Activated CD4-positive, CD25-positive, alpha-beta regulatory T cell treated with anti-CD3 and anti-CD28 coated beads, Interleukin-2, amount 50 U/mL, for 24 hours (primary cell): ENCODE data around the gene KIAA1755.
A peak's percentile ranks its signal among the peaks of the same experiment; 100 is the strongest.

Source experiments
- ATAC-seq, 2 donors: fragments of 150-1000 bp; cut with Tn5 transposase; one replicate each; pipeline ENCODE4 v1.10.0; 2021; ENCODE audit warnings: mild to moderate bottlenecking in 1 of 2, moderate library complexity in 1 of 2

The KIAA1755 gene

DNA sequence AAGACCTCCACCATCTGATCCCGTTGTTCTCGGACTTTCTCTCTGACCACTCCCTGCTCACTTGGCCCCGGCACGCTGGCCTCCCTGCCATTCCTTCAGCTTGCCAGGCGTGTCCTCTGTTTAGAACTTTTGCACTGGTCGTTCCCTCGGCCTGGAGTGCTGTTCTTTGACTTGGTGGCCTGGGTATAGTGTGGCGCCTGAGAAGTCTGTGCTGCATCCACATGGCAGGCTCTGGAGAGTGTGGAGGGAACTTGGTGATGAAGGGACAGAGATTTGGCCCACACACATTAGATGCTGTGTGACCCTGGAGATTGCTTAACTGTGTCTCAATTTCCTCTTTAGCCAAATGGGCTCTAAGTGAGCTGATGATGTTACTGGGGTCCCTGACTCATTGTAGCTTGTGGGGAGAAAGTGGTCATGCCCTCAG lies 82.5 kb downstream of the KIAA1755 start:
- no peak for ATAC-seq

GRCh38 chr20:38177201-38177600 lies 83.3 kb downstream of the KIAA1755 start:
- ATAC-seq: no peak

DNA sequence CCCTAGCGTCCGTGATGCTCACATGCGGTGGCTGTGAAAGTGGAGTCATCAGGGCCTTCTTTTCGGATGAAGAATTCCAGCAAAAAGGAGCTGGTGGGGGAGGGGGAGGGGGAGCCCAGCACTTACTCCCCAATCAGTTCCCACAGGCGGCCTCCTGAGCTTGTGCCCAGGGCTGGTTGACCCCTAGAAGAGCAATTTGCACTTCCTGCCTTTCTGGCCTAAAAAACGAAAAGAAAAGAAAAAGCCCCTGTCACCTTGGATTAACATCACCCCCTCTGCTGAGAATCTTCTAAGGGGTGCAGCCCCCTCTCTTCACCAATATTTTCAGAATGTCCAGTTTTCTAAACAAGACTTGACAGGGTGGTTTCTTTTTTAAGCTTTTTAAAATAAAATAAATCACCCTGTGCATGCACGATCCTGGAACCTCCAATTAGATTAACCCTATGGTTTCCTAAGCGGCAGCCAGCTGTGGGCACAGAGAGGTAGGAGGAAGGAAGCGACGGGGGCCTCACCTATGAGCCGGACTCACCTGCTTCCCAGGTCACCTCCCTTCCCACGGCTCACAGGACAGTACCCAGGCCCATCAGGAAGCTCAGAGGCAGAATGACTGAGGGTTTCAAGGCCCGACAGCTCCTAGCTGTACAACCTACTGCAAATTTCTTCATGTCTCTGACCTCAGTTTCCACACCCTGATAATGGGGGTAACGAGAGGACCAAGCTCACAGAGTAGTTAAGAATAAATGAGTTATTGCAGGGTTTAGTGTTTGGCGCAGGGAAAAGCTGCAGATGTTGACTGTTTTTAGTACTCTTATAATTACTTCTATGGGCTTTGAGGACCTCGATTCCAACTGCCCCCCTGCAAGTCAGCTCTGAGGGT lies 85.0 kb downstream of the KIAA1755 start:
- no peak for ATAC-seq

DNA sequence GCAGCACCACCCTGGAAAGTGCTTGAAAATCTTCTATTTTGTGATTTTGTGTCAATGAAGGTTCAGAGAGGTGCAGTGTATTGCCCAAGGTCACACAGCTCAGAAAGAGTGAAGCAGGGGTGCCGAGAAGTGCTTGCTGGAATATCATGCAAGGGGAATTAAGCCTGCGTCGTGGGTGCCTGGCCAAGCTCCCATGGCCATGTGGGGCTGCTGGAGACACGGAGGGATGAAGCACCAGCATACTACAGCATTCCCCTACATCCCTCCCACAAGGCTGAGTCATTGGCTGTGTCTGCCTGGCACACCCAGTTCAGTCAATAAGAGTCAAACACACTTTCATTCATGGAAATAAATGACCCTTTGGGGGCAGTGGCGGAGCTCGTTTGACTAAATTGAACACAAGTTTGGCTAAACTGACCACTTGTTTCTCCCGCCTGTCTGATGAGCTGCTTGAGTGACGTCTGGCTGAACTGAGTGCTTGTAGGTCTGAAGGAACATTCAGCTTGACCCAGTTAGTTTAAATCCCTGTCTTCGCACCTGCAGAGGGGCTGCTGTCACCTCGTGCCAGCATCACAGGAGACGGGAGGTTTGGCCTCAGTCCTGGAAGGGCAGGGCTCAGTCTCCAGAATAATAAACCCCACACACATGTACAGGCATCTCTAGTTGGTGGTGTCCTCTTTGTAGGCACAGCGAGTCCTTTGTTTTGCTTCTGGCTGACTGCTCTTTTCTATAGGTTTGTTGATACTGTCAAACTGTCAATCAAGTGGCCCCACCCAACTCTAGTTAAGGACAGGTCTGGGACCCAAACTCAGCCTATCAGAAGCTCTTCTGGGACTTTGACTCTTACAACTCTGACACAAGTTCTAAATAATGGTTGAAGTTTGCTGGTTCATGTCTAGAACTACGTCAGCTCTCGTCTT lies 87.0 kb downstream of the KIAA1755 start:
- ATAC-seq: no peak

DNA sequence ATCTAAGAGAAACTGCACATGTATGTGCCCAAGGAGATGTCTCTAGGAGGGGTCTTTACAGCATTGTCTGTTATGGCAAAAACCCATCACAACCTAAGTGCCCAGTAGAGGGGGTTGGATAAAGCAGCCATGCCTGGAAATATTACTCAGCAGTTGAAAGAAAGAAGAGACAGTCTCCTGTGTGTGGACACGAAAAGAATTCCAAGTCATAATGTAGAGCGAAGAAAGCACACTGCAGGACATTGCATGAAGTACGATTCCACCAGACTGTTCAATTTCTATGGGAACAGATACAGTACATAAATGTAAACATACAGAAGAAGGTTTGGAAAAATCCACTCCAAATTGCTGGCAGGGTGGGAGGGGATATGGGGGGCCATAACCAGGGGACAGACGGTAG lies 88.1 kb downstream of the KIAA1755 start:
- no peak for ATAC-seq

DNA sequence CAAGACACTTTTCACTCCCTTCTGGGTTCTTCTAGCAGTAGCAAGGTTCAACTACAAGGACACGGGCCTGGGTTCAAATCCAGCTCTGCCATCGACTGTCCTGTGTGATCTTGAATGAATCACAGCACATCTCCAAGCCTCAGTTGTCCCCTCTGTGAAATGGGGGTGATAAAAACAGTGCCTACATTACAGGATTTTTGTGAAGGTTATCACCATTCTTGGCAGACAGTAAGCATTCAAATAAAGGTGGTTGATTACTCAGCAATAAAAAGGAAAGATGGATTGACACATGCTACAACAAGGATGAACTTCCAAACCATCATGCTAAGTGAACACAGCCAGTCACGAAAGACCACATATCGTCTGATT lies 88.9 kb downstream of the KIAA1755 start:
- ATAC-seq: no peak

DNA sequence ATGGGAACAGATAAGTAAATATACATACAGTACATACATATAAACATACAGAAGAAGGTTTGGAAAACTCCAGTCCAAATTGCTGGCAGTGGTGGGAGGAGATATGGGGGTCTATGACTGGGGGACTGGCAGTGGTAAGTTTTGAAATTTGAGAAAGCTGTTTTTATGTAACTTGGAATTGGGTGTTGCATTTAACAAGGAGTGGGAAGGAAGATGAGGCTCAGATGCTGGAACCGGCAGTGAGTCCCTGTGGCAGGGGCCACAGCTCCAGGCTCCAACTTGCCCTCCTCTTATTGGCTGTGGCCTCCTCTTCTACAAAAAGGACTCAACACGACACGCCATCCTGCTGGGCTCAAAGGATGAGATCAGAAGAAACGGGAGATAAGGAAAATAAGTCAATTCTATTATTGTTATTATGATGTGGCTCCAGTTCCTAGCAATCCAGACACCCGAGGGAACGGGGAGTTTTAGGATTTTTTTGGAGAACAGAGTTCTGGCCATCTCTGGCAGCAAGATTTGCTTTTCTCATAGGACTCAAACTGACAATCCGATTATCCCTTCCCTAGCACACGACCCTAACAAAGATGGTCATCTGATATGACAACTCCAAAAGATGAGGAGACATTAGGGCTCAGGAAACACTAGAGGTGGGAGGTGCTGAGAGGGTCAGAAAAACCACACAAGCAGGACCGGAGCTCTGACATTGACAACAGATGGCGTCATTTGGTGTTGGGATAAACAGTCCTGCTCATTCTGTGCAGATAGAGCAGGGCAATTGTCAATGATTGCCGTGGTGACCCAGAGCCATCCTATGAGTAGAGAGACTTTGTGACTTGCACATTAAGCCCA lies 89.5 kb downstream of the KIAA1755 start:
- no peak for ATAC-seq

GRCh38 chr20:38170219-38170825 lies 90.2 kb downstream of the KIAA1755 start:
- no peak for ATAC-seq

GRCh38 chr20:38169636-38170193 lies 90.8 kb downstream of the KIAA1755 start:
- no peak for ATAC-seq

DNA sequence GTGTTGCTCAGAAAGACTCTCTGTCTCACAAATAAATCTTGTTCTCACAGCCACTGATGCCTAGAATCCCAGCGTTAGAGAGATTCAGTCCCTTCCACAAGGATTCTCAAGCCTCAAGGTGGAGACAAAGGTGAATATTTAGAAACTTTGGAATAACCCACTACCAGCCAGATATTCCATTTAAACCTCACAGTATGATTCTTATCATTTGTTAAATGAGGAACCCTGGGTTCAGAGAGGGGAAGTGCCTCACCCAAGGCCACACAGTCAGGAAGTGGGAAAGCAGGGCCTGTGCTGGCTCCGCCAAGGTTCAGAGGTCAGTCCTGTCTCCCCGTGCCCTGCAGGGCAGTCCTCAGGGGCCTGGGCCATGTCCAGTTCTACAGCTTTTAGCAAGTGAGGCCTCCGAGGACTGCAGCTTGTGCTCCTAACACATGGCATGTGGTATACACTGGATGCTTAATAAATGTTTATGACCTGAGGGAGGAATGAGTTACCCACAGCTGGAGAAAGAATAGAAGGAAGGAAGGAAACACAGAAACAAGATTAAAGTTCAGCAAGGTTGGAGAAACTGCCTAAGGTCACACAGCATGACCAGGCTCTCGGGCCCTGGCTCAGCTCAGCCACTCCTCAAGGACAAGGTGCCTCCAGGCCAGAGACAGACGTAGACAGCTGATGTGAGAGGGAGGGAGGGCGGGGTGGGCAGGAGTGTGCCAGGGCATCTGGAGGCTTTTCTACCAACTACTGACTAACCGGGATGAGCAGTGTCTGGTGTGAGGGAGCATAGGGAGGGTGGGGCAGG lies 91.5 kb downstream of the KIAA1755 start:
- no peak for ATAC-seq

- no peak for ATAC-seq
Observed at GRCh38 chr20:38167851-38168760, 92.4 kb downstream of the KIAA1755 start.

DNA sequence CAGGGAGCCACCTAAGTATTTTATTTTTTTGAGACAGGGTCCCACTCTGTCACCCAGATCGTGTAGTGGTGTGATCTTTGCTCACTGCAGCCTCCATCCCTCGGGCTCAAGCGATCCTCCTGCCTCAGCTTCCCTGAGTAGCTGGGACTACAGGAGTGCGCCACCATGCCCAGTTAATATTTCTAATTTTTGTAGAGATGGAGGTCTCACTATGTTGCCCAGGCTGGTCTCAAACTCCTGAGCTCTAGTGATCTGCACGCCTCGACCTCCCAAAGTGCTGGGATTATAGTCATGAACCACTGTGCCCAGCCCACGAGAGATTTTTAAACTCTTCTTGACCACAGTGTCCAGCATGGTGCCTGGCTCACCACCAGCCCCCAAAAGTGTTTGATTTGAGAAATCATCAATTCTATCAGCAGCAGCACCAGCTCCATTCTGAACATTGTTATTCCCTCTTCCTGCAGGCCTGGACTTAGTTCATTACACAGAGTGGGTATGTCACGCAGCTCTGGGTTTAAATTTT lies 93.1 kb downstream of the KIAA1755 start:
- no peak for ATAC-seq

- no peak for ATAC-seq
Observed at GRCh38 chr20:38166703-38167233, 93.8 kb downstream of the KIAA1755 start.

DNA sequence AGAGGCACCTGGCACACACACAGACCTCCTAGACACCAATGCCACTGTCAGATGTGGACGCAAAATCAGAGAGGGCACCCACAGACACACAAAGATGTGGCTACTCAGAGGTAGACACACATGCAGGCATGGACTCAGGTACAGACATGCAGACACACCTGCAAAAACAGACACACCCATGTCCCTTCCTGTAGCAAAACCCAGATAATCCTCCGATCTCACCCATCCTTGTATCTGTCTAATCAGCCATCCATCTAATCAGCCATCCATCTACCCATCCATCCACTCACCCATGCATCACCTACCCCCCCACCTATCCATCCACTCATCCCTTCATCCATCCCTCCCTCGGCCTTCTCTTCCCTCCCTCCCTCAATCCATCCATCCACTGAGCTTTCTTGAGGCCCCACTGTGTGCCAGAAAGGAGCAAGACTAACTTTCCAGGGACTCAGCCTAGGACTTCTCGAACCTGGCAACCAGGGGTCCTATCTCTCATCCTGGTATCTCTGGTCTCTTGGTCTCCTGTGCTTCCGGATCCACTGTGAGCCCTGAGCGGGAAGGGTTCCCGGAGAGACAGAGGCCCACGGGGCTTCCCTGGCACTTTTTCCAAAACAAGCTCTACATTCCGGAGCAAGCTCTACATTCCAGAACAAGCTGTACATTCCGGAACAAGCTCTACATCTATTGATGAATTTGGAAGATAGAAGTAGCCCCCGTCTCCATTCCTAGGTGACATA lies 94.4 kb downstream of the KIAA1755 start:
- ATAC-seq: no peak

DNA sequence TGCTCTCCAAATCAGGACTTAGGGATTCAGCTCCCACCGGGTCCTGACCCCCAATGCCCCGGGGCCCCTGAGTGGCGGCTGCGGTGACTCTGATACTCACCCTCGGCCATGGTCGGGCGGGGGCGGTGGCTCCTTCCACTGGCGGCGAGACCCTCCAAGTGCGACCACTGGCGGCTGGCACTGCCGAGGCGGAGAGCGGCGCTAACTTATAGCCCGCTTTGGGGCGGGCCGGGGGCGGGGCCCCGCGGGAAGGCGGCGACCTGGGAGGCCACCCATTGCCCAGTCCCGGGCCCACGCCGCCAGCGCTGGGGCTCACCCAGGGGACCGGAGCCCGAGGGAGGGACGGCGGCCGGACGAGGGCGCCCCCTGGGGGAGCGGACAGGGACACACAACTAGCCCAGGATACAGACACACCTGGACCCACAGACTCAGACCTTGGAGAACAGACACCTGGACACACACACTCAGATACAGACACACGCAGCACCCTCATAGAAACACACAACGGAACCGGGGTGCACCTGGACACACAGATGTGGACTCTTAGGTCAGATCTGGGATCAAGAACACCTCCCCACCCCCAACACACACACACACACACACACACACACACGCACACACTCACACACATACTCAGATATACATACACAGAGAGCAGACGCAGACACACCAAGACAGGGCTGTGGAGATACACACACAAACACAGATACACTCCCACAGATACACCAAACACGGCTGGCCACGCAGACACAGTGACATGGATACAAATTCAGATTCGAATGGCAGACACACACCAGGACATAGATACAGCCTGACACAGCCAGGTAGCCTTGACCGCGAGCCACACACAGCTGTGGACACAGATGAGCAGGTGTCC lies 95.2 kb downstream of the KIAA1755 start, which contains the start of gene TGM2:
TGM2 (minus strand) TSS at position 182 of the 877 bp plus-strand sequence; CDS start at position 110, 72 bp downstream.
- ATAC-seq: peak; percentile 69 to 71

DNA sequence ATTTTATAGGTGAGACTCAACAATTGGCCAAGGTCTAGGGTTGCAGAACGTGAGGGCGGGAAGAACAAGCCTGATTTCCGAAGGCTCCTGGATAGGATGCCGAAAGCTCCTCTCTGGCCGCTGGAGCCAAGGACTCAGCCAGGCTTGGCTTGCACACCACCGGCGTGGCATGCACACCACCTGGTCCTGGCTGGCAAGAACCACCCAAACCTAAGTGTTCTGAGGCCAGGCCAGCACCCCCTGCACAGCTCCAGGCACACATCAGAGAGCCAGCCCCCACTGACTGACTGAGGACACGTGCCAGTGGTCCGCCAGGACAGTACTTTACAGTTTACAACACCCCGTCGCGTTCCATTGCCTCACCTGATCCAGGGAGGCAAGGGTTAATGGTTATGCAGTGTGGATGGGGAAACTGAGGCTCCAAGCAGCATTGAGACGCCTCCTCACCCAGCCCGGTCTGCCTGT lies 95.9 kb downstream of the KIAA1755 start:
- no peak for ATAC-seq

DNA sequence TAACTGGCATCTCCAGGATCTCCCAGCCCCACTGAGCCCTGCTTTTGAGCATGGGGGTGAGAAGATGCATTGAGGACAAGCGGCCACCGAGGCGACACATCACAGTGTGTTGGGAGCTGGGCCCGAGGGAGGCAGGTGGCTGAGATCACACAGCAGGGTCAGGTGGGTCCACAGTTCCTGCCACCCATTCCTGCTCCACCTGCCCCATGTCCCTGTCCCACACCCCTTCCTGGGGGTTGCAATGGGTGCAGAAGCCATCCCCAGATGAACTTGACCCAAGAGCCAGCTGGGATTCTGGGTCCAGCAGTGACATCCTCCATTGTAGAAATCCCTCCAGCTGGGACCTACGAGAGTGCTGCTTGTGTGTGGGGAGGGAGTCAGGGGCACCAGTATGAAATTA lies 96.5 kb downstream of the KIAA1755 start:
- ATAC-seq: no peak
